ENCODE measurements around the gene FOXF1.

FOXF1 gene

GRCh38 chr16:86476956-86477534 lies 33.3 kb upstream of the FOXF1 start:
- H3K9me3 ChIP-seq (ENCODE audit: control insufficient read depth in 1 of 2, low read length in 2 of 2) = no peaks in the 10 kb centered on the region
- no peaks in the 10 kb centered on the region for H3K36me3 ChIP-seq (ENCODE audit: control insufficient read depth in 1 of 2, insufficient read depth in 2 of 2, low read length in 2 of 2)
- H3K9ac ChIP-seq (ENCODE audit: low read depth in 1 of 2, low read length in 2 of 2) = no peak overlapping the region
- H3K27ac ChIP-seq (ENCODE audit: low read depth, low read length) = no peak overlapping the region
- no peak overlapping the region for H3K4me3 ChIP-seq (ENCODE audit: low read depth in 1 of 2, low read length in 2 of 2)
- H3K4me1 ChIP-seq (ENCODE audit: control insufficient read depth in 1 of 2, insufficient read depth in 2 of 2, low read length in 2 of 2) = peaks cover 3 to 4% of the 10 kb centered on the region in 2 donors
- H3K27me3 ChIP-seq (ENCODE audit: control insufficient read depth in 1 of 2, insufficient read depth in 2 of 2, low read length in 2 of 2) = peaks cover 5 to 6% of the 10 kb centered on the region in 2 donors

- Histone ChIP-seq H3K27me3 (ENCODE audit: control insufficient read depth in 1 of 2, insufficient read depth in 2 of 2, low read length in 2 of 2) (peaks cover 5 to 6% of the 10 kb centered on the region in 2 donors), H3K27ac (ENCODE audit: low read depth, low read length) (no peak overlapping the region), H3K9me3 (ENCODE audit: control insufficient read depth in 1 of 2, low read length in 2 of 2) (no peaks in the 10 kb centered on the region), H3K4me3 (ENCODE audit: low read depth in 1 of 2, low read length in 2 of 2) (no peak overlapping the region), H3K36me3 (ENCODE audit: control insufficient read depth in 1 of 2, insufficient read depth in 2 of 2, low read length in 2 of 2) (no peaks in the 10 kb centered on the region), H3K9ac (ENCODE audit: low read depth in 1 of 2, low read length in 2 of 2) (no peak overlapping the region), H3K4me1 (ENCODE audit: control insufficient read depth in 1 of 2, insufficient read depth in 2 of 2, low read length in 2 of 2) (peaks cover 3 to 4% of the 10 kb centered on the region in 2 donors)
Measured at GRCh38 chr16:86477642-86478041, 32.7 kb upstream of the FOXF1 start.

- H3K9ac ChIP-seq (ENCODE audit: low read depth in 1 of 2, low read length in 2 of 2) = no peak overlapping the region
- peaks cover 3 to 4% of the 10 kb centered on the region in 2 donors for H3K4me1 ChIP-seq (ENCODE audit: control insufficient read depth in 1 of 2, insufficient read depth in 2 of 2, low read length in 2 of 2)
- H3K27me3 ChIP-seq (ENCODE audit: control insufficient read depth in 1 of 2, insufficient read depth in 2 of 2, low read length in 2 of 2) = peaks cover 5 to 6% of the 10 kb centered on the region in 2 donors
- peaks cover 0 to under 1% of the 10 kb centered on the region in 2 donors for H3K9me3 ChIP-seq (ENCODE audit: control insufficient read depth in 1 of 2, low read length in 2 of 2)
- H3K27ac ChIP-seq (ENCODE audit: low read depth, low read length) = no peak overlapping the region
- no peaks in the 10 kb centered on the region for H3K36me3 ChIP-seq (ENCODE audit: control insufficient read depth in 1 of 2, insufficient read depth in 2 of 2, low read length in 2 of 2)
- no peak overlapping the region for H3K4me3 ChIP-seq (ENCODE audit: low read depth in 1 of 2, low read length in 2 of 2)
Measured at GRCh38 chr16:86478779-86479178, 31.5 kb upstream of the FOXF1 start.

GRCh38 chr16:86479419-86479818 lies 30.9 kb upstream of the FOXF1 start:
- peaks cover 5 to 6% of the 10 kb centered on the region in 2 donors for H3K27me3 ChIP-seq (ENCODE audit: control insufficient read depth in 1 of 2, insufficient read depth in 2 of 2, low read length in 2 of 2)

GRCh38 chr16:86480444-86480843 lies 29.9 kb upstream of the FOXF1 start:
- H3K9ac ChIP-seq (ENCODE audit: low read depth in 1 of 2, low read length in 2 of 2) = no peak overlapping the region
- no peak overlapping the region for H3K4me3 ChIP-seq (ENCODE audit: low read depth in 1 of 2, low read length in 2 of 2)
- H3K36me3 ChIP-seq (ENCODE audit: control insufficient read depth in 1 of 2, insufficient read depth in 2 of 2, low read length in 2 of 2) = no peaks in the 10 kb centered on the region
- H3K4me1 ChIP-seq (ENCODE audit: control insufficient read depth in 1 of 2, insufficient read depth in 2 of 2, low read length in 2 of 2) = peaks cover 3 to 4% of the 10 kb centered on the region in 2 donors
- peaks cover 5 to 6% of the 10 kb centered on the region in 2 donors for H3K27me3 ChIP-seq (ENCODE audit: control insufficient read depth in 1 of 2, insufficient read depth in 2 of 2, low read length in 2 of 2)
- peaks cover 0 to 6% of the 10 kb centered on the region in 2 donors for H3K9me3 ChIP-seq (ENCODE audit: control insufficient read depth in 1 of 2, low read length in 2 of 2)
- no peak overlapping the region for H3K27ac ChIP-seq (ENCODE audit: low read depth, low read length)

More at GRCh38 chr16:86479419-86479818, 30.9 kb upstream of the FOXF1 start:
- Histone ChIP-seq H3K27ac (ENCODE audit: low read depth, low read length) (no peak overlapping the region), H3K36me3 (ENCODE audit: control insufficient read depth in 1 of 2, insufficient read depth in 2 of 2, low read length in 2 of 2) (no peaks in the 10 kb centered on the region), H3K4me3 (ENCODE audit: low read depth in 1 of 2, low read length in 2 of 2) (no peak overlapping the region), H3K9ac (ENCODE audit: low read depth in 1 of 2, low read length in 2 of 2) (no peak overlapping the region), H3K4me1 (ENCODE audit: control insufficient read depth in 1 of 2, insufficient read depth in 2 of 2, low read length in 2 of 2) (peaks cover 3 to 4% of the 10 kb centered on the region in 2 donors), H3K9me3 (ENCODE audit: control insufficient read depth in 1 of 2, low read length in 2 of 2) (peaks cover 0 to 6% of the 10 kb centered on the region in 2 donors)

GRCh38 chr16:86481607-86482006 lies 28.7 kb upstream of the FOXF1 start:
- H3K36me3 ChIP-seq (ENCODE audit: control insufficient read depth in 1 of 2, insufficient read depth in 2 of 2, low read length in 2 of 2) = no peaks in the 10 kb centered on the region
- H3K27me3 ChIP-seq (ENCODE audit: control insufficient read depth in 1 of 2, insufficient read depth in 2 of 2, low read length in 2 of 2) = peaks cover 5 to 6% of the 10 kb centered on the region in 2 donors
- H3K9me3 ChIP-seq (ENCODE audit: control insufficient read depth in 1 of 2, low read length in 2 of 2) = peaks cover 0 to 6% of the 10 kb centered on the region in 2 donors
- H3K9ac ChIP-seq (ENCODE audit: low read depth in 1 of 2, low read length in 2 of 2) = no peak overlapping the region
- H3K27ac ChIP-seq (ENCODE audit: low read depth, low read length) = no peak overlapping the region
- H3K4me3 ChIP-seq (ENCODE audit: low read depth in 1 of 2, low read length in 2 of 2) = no peak overlapping the region
- H3K4me1 ChIP-seq (ENCODE audit: control insufficient read depth in 1 of 2, insufficient read depth in 2 of 2, low read length in 2 of 2) = peaks cover 3 to 4% of the 10 kb centered on the region in 2 donors

GRCh38 chr16:86484240-86484639 lies 26.1 kb upstream of the FOXF1 start:
- Histone ChIP-seq H3K36me3 (ENCODE audit: control insufficient read depth in 1 of 2, insufficient read depth in 2 of 2, low read length in 2 of 2) (no peaks in the 10 kb centered on the region), H3K4me1 (ENCODE audit: control insufficient read depth in 1 of 2, insufficient read depth in 2 of 2, low read length in 2 of 2) (no peaks in the 10 kb centered on the region), H3K9ac (ENCODE audit: low read depth in 1 of 2, low read length in 2 of 2) (no peak overlapping the region), H3K4me3 (ENCODE audit: low read depth in 1 of 2, low read length in 2 of 2) (no peak overlapping the region), H3K27me3 (ENCODE audit: control insufficient read depth in 1 of 2, insufficient read depth in 2 of 2, low read length in 2 of 2) (no peaks in the 10 kb centered on the region), H3K9me3 (ENCODE audit: control insufficient read depth in 1 of 2, low read length in 2 of 2) (peaks cover 0 to 6% of the 10 kb centered on the region in 2 donors), H3K27ac (ENCODE audit: low read depth, low read length) (no peak overlapping the region)

- H3K27ac ChIP-seq (ENCODE audit: low read depth, low read length) = no peak overlapping the region
- peaks cover 0 to 5% of the 10 kb centered on the region in 2 donors for H3K27me3 ChIP-seq (ENCODE audit: control insufficient read depth in 1 of 2, insufficient read depth in 2 of 2, low read length in 2 of 2)
- H3K9ac ChIP-seq (ENCODE audit: low read depth in 1 of 2, low read length in 2 of 2) = no peak overlapping the region
- no peaks in the 10 kb centered on the region for H3K4me1 ChIP-seq (ENCODE audit: control insufficient read depth in 1 of 2, insufficient read depth in 2 of 2, low read length in 2 of 2)
- no peak overlapping the region for H3K4me3 ChIP-seq (ENCODE audit: low read depth in 1 of 2, low read length in 2 of 2)
- peaks cover 0 to 6% of the 10 kb centered on the region in 2 donors for H3K9me3 ChIP-seq (ENCODE audit: control insufficient read depth in 1 of 2, low read length in 2 of 2)
- H3K36me3 ChIP-seq (ENCODE audit: control insufficient read depth in 1 of 2, insufficient read depth in 2 of 2, low read length in 2 of 2) = no peaks in the 10 kb centered on the region
Measured at GRCh38 chr16:86485746-86486145, 24.6 kb upstream of the FOXF1 start.

GRCh38 chr16:86490859-86491639 lies 19.3 kb upstream of the FOXF1 start:
- no peaks in the 10 kb centered on the region for H3K36me3 ChIP-seq (ENCODE audit: control insufficient read depth in 1 of 2, insufficient read depth in 2 of 2, low read length in 2 of 2)
- peaks cover 34 to 43% of the 10 kb centered on the region in 2 donors for H3K27me3 ChIP-seq (ENCODE audit: control insufficient read depth in 1 of 2, insufficient read depth in 2 of 2, low read length in 2 of 2)
- H3K4me1 ChIP-seq (ENCODE audit: control insufficient read depth in 1 of 2, insufficient read depth in 2 of 2, low read length in 2 of 2) = peaks cover 0 to 7% of the 10 kb centered on the region in 2 donors
- no peak overlapping the region for H3K27ac ChIP-seq (ENCODE audit: low read depth, low read length)
- H3K9me3 ChIP-seq (ENCODE audit: control insufficient read depth in 1 of 2, low read length in 2 of 2) = no peaks in the 10 kb centered on the region
- H3K4me3 ChIP-seq (ENCODE audit: low read depth in 1 of 2, low read length in 2 of 2) = no peak overlapping the region
- no peak overlapping the region for H3K9ac ChIP-seq (ENCODE audit: low read depth in 1 of 2, low read length in 2 of 2)

GRCh38 chr16:86491640-86492023 lies 18.7 kb upstream of the FOXF1 start:
- H3K27ac ChIP-seq (ENCODE audit: low read depth, low read length) = no peak overlapping the region
- H3K36me3 ChIP-seq (ENCODE audit: control insufficient read depth in 1 of 2, insufficient read depth in 2 of 2, low read length in 2 of 2) = no peaks in the 10 kb centered on the region
- no peaks in the 10 kb centered on the region for H3K9me3 ChIP-seq (ENCODE audit: control insufficient read depth in 1 of 2, low read length in 2 of 2)
- peaks cover 38 to 48% of the 10 kb centered on the region in 2 donors for H3K27me3 ChIP-seq (ENCODE audit: control insufficient read depth in 1 of 2, insufficient read depth in 2 of 2, low read length in 2 of 2)
- H3K4me3 ChIP-seq (ENCODE audit: low read depth in 1 of 2, low read length in 2 of 2) = no peak overlapping the region
- H3K9ac ChIP-seq (ENCODE audit: low read depth in 1 of 2, low read length in 2 of 2) = no peak overlapping the region
- H3K4me1 ChIP-seq (ENCODE audit: control insufficient read depth in 1 of 2, insufficient read depth in 2 of 2, low read length in 2 of 2) = peaks cover 0 to 7% of the 10 kb centered on the region in 2 donors
